HL-60 (cell line): ENCODE data around the gene SLC52A3.

Experiments
- DNase-seq, 2 experiments: peaks; one replicate each; pipeline ENCODE4 v3.0.0-alpha.2; 2010 to 2020; ENCODE audit warnings: low read depth in 1 of 2, low spot score in 1 of 2
- H3K27ac ChIP-seq: fragments of 250-450 bp; sonication (Bioruptor Pico); replicated peaks from 2 replicates; pipeline ENCODE4 v1.5.1; 2020; ENCODE audit warnings: mild to moderate bottlenecking, moderate library complexity
- H3K27me3 ChIP-seq: fragments of 250-450 bp; sonication (Bioruptor Pico); 2 replicates; pipeline ENCODE4 v1.5.1; 2021; ENCODE audit warnings: mild to moderate bottlenecking, moderate library complexity; ENCODE audit not compliant: insufficient read depth, poor library complexity, severe bottlenecking
- H3K4me3 ChIP-seq: replicated peaks from 2 replicates; pipeline ENCODE4 v1.5.1; 2011; ENCODE audit warnings: mild to moderate bottlenecking, control low read depth, low read length; ENCODE audit not compliant: insufficient read depth
- GABPA ChIP-seq: IDR thresholded peaks from 2 replicates; pipeline ENCODE4 v1.6.1; 2012; ENCODE audit warnings: low read depth
- POLR2AphosphoS5 ChIP-seq: IDR thresholded peaks from 2 replicates; pipeline ENCODE4 v1.6.1; 2012; ENCODE audit warnings: low read depth
- SPI1 ChIP-seq: IDR thresholded peaks from 2 replicates; pipeline ENCODE4 v1.6.1; 2012; ENCODE audit warnings: low read depth, mild to moderate bottlenecking, borderline replicate concordance
- TF ChIP-seq, protein P1 (sequence below): IDR thresholded peaks from 2 replicates; pipeline ENCODE4 v1.6.1; 2012; ENCODE audit warnings: low read depth; ENCODE audit not compliant: insufficient replicate concordance
- TF ChIP-seq, protein P2 (sequence below): IDR thresholded peaks from one replicate; pipeline ENCODE4 v1.5.1; 2011; ENCODE audit warnings: low read length, control low read depth, inconsistent platforms; ENCODE audit not compliant: insufficient read depth

Gene SLC52A3

DNA sequence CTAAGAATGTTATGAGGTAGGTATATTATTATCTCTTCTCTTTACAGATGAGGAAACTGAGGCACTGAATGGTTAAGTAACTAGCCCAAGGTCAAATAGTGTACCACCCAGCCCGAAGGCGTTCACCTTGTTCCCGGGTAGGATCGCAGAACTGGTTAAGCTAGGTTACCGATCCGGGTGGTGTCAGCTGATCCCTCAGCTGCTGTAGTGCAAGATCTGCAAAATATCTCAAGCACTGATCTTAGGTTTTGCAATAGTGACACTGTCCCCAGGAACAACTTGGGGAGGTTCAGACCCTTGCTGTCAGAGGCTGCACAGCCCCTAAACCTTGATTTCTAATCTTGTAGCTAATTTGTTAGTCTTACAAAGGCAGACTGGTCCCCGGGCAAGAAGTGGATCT, 28.1 kb downstream of the SLC52A3 start:
- H3K27me3 ChIP-seq = no peaks in the 10 kb centered on the region
- H3K27ac ChIP-seq = no peak overlapping the region
- no peak overlapping the region for H3K4me3 ChIP-seq
- TF ChIP-seq SPI1 (no peak), GABPA (no peak), POLR2AphosphoS5 (no peak)
- TF ChIP-seq, protein P1, sequence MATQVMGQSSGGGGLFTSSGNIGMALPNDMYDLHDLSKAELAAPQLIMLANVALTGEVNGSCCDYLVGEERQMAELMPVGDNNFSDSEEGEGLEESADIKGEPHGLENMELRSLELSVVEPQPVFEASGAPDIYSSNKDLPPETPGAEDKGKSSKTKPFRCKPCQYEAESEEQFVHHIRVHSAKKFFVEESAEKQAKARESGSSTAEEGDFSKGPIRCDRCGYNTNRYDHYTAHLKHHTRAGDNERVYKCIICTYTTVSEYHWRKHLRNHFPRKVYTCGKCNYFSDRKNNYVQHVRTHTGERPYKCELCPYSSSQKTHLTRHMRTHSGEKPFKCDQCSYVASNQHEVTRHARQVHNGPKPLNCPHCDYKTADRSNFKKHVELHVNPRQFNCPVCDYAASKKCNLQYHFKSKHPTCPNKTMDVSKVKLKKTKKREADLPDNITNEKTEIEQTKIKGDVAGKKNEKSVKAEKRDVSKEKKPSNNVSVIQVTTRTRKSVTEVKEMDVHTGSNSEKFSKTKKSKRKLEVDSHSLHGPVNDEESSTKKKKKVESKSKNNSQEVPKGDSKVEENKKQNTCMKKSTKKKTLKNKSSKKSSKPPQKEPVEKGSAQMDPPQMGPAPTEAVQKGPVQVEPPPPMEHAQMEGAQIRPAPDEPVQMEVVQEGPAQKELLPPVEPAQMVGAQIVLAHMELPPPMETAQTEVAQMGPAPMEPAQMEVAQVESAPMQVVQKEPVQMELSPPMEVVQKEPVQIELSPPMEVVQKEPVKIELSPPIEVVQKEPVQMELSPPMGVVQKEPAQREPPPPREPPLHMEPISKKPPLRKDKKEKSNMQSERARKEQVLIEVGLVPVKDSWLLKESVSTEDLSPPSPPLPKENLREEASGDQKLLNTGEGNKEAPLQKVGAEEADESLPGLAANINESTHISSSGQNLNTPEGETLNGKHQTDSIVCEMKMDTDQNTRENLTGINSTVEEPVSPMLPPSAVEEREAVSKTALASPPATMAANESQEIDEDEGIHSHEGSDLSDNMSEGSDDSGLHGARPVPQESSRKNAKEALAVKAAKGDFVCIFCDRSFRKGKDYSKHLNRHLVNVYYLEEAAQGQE = no peak
- TF ChIP-seq, protein P2, sequence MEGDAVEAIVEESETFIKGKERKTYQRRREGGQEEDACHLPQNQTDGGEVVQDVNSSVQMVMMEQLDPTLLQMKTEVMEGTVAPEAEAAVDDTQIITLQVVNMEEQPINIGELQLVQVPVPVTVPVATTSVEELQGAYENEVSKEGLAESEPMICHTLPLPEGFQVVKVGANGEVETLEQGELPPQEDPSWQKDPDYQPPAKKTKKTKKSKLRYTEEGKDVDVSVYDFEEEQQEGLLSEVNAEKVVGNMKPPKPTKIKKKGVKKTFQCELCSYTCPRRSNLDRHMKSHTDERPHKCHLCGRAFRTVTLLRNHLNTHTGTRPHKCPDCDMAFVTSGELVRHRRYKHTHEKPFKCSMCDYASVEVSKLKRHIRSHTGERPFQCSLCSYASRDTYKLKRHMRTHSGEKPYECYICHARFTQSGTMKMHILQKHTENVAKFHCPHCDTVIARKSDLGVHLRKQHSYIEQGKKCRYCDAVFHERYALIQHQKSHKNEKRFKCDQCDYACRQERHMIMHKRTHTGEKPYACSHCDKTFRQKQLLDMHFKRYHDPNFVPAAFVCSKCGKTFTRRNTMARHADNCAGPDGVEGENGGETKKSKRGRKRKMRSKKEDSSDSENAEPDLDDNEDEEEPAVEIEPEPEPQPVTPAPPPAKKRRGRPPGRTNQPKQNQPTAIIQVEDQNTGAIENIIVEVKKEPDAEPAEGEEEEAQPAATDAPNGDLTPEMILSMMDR = no peak
- no peak for DNase-seq

DNA sequence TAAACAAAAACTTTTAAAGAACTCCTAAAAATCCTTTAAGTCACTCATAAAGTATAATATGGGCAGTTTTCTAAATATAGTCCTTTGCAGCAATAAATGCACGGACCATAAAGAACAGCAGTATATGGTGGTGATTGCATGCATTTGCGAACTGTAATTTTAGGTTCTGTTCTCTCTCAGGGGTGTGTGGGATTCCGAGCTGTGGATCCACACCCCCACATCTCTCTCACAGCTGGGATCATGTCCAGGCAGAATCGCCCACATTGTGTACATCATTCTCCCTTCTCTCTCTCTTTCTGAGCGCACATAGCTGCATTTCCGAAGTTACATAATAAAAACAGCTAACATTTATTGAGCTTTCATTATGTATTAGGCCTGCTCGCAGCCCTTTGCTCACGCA, 28.6 kb downstream of the SLC52A3 start:
- DNase-seq = no peak
- H3K27ac ChIP-seq = no peak overlapping the region
- TF ChIP-seq, protein P2 = no peak
- TF ChIP-seq POLR2AphosphoS5 (no peak), GABPA (no peak), SPI1 (no peak)
- TF ChIP-seq, protein P1 = no peak
- H3K27me3 ChIP-seq = no peaks in the 10 kb centered on the region
- H3K4me3 ChIP-seq = no peak overlapping the region

DNA sequence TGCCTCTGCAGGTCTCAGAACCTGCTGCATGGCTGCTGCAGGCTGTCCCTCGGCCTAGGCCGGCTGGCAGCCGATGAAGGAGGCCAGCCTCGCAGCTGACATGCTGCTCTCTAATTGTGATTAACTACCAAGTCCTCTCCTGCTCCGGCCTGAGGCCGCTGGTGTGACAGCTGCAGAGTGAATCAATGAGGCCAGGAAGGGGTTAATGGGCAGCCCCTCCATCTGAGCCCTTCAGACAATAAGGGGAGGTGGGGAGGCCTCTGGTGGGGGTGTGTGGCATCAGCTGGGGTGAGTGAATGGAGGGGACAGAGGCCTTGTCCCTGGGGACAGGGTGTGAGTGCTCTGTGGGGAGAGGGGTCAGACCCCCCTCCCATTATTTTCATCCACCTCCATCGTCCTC, 34.4 kb downstream of the SLC52A3 start:
- Histone ChIP-seq H3K4me3 (no peak overlapping the region), H3K27ac (no peak overlapping the region), H3K27me3 (peaks cover 8% of the 10 kb centered on the region)
- no peak for DNase-seq
- TF ChIP-seq SPI1 = no peak
- TF ChIP-seq, protein P1 = no peak
- TF ChIP-seq GABPA = no peak
- TF ChIP-seq POLR2AphosphoS5 = no peak
- TF ChIP-seq, protein P2 = no peak
